ENCODE results near the gene ZFYVE9. TPM values are rescaled to one million over a fixed set of nuclear protein-coding genes. Genes with fewer than 3 reads are reported as not detected.

Gene ZFYVE9
- total and polyA plus RNA-seq, 2 donors (not counting 1 experiment from before 2014, with no cell fraction given): 13.5 to 44.6 TPM

- Histone ChIP-seq H4K20me1 (ENCODE audit: control insufficient read depth, extremely low read depth, insufficient read depth, low read length) (no peaks in the 10 kb centered on the region), H3K4me3 (replicated peaks in 1 of 4; ENCODE audit: control extremely low read depth in 1 of 4, insufficient read depth in 1 of 4, low read depth in 3 of 4, low read length in 4 of 4) (peak overlapping the region in 3 of 4 experiments; percentile 70 to 96 (median 74)), H2AFZ (ENCODE audit: low read length) (no peak overlapping the region), H3K9ac (ENCODE audit: insufficient read depth, low read length) (no peak overlapping the region), H3K27ac (ENCODE audit: insufficient read depth, low read length) (peak overlapping the region; percentile 97), H3K27me3 (ENCODE audit: control insufficient read depth, insufficient read depth, low read length) (no peaks in the 10 kb centered on the region), H3K79me2 (ENCODE audit: control insufficient read depth, insufficient read depth, low read length) (peaks cover 19% of the 10 kb centered on the region), H3K9me3 (ENCODE audit: control insufficient read depth, insufficient read depth, low read depth, low read length) (no peaks in the 10 kb centered on the region), H3K4me2 (ENCODE audit: extremely low read depth, insufficient read depth, low read length) (peak overlapping the region; percentile 98), H3K36me3 (ENCODE audit: control insufficient read depth, insufficient read depth, low read length) (peaks cover 23% of the 10 kb centered on the region), H3K4me1 (ENCODE audit: control insufficient read depth, extremely low read depth, insufficient read depth, low read length) (peaks cover 8% of the 10 kb centered on the region)
- TF ChIP-seq EZH2 (IDR thresholded peaks at IDR 0.05; ENCODE audit: low read length, missing control alignments) (no peak), CTCF (conservative IDR thresholded peaks at IDR 0.05 in 1 of 2, IDR thresholded peaks at IDR 0.05 in 1 of 2; ENCODE audit: low read depth in 1 of 2, low read length in 2 of 2) (no peak)
- no peak for DNase-seq (ENCODE audit: low read depth in 2 of 2)
These were observed 222.4 kb downstream of the ZFYVE9 start for GRCh38 chr1:52364235-52364839.

DNA sequence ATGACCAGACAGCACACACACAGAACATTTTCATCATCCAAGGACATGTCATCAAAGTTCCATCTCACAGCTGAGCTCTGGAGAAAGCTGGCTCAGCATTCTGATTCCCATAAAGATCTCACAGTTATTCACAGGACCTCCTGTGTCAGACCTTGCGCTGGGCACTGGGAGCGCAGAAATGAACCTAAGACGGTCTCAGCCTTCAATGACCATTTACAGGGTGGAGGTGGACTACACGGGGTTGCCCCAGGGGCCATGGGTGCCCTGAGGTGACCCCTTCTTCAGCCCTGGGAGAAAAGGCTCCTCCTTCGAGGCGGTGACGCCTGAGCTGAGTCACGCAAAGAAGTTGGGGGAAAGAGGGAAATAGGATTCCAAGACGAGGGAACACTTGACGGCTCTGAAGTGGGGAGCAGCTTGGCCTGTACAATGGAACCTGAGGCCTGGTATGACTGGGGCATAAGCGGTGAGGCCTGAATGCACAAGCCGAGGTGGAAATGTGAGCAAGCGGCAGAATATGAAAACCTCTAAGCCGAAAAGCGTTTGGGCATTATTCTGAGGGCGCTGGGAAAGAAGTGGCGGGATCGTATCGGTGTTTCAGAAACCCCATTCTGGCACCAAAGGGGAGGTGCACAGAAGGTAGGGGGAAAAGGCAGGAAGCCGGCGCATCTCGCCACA lies 223.3 kb downstream of the ZFYVE9 start:
- Histone ChIP-seq H3K4me1 (ENCODE audit: control insufficient read depth, extremely low read depth, insufficient read depth, low read length) (peaks cover 8% of the 10 kb centered on the region), H3K4me3 (replicated peaks in 1 of 4; ENCODE audit: control extremely low read depth in 1 of 4, insufficient read depth in 1 of 4, low read depth in 3 of 4, low read length in 4 of 4) (peak overlapping the region; percentile 70 to 96 (median 84)), H3K27ac (ENCODE audit: insufficient read depth, low read length) (peak overlapping the region; percentile 97), H3K27me3 (ENCODE audit: control insufficient read depth, insufficient read depth, low read length) (no peaks in the 10 kb centered on the region), H4K20me1 (ENCODE audit: control insufficient read depth, extremely low read depth, insufficient read depth, low read length) (no peaks in the 10 kb centered on the region), H3K9me3 (ENCODE audit: control insufficient read depth, insufficient read depth, low read depth, low read length) (no peaks in the 10 kb centered on the region), H3K4me2 (ENCODE audit: extremely low read depth, insufficient read depth, low read length) (peak overlapping the region; percentile 98), H3K9ac (ENCODE audit: insufficient read depth, low read length) (peak overlapping the region; percentile 83), H2AFZ (ENCODE audit: low read length) (peak overlapping the region; percentile 45), H3K36me3 (ENCODE audit: control insufficient read depth, insufficient read depth, low read length) (peaks cover 17% of the 10 kb centered on the region), H3K79me2 (ENCODE audit: control insufficient read depth, insufficient read depth, low read length) (peaks cover 19% of the 10 kb centered on the region)
- no peak for TF ChIP-seq EZH2 (IDR thresholded peaks at IDR 0.05; ENCODE audit: low read length, missing control alignments)
- TF ChIP-seq CTCF (conservative IDR thresholded peaks at IDR 0.05 in 1 of 2, IDR thresholded peaks at IDR 0.05 in 1 of 2; ENCODE audit: low read depth in 1 of 2, low read length in 2 of 2): no peak
- DNase-seq (ENCODE audit: low read depth in 2 of 2): peak; percentile 68 to 77

DNA sequence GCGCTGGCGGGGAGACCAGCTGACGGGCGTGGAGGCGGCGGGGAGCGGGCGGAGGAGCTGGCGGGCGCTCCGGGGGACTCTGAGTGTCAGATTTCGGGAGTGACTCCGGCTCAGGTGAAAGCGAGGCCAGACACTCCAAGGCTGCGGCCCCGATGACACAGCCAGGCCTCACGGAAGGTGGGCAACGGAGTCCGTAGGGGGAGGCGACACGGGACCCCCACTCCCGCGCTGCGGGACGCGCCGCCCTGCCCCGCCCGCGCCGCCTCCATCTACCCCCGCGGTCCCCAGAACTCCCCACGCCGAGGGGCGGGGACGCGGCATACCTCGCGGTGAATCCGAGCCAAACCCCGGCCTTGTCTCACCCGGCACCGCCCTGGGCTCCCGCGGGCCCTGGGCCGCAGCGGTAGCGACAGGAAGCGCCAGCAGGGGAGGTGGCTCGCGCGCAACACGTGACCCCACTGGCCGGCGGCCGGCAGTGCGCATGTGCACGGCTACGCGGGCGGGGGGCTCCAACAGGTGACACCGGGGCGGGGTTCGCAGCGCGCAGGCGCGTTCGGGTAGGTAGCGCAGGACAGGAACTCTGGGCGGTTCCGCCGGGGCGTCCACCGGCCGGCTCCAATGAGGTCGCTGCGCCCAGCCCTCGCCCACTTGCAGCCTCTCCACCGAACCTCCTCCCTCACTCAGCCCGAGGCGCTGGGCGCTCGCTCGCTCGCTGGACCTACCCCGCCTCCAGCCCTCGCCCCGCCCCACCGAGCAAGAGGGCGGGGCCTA lies 224.0 kb downstream of the ZFYVE9 start, which contains the start of gene CC2D1B:
Gene CC2D1B (minus strand): TSS at position 460 of the 771 bp plus-strand sequence. CDS start 1,585 bp downstream, outside the sequence.
- TF ChIP-seq EZH2 (IDR thresholded peaks at IDR 0.05; ENCODE audit: low read length, missing control alignments) (no peak), CTCF (conservative IDR thresholded peaks at IDR 0.05 in 1 of 2, IDR thresholded peaks at IDR 0.05 in 1 of 2; ENCODE audit: low read depth in 1 of 2, low read length in 2 of 2) (no peak)
- peaks cover 19% of the 10 kb centered on the region for H3K79me2 ChIP-seq (ENCODE audit: control insufficient read depth, insufficient read depth, low read length)
- peak; percentile 96 for DNase-seq (ENCODE audit: low read depth in 2 of 2)

More for the DNA sequence above, 224.0 kb downstream of the ZFYVE9 start, which contains the start of gene CC2D1B:
- Histone ChIP-seq H3K9ac (ENCODE audit: insufficient read depth, low read length) (peak within 1 kb of the TSS; percentile 83), H3K4me3 (replicated peaks in 1 of 4; ENCODE audit: control extremely low read depth in 1 of 4, insufficient read depth in 1 of 4, low read depth in 3 of 4, low read length in 4 of 4) (peak within 1 kb of the TSS; percentile 73 to 96 (median 84)), H3K36me3 (ENCODE audit: control insufficient read depth, insufficient read depth, low read length) (peaks cover 13% of the 10 kb centered on the region), H3K4me2 (ENCODE audit: extremely low read depth, insufficient read depth, low read length) (peak within 1 kb of the TSS; percentile 98), H3K27me3 (ENCODE audit: control insufficient read depth, insufficient read depth, low read length) (no peaks in the 10 kb centered on the region), H3K9me3 (ENCODE audit: control insufficient read depth, insufficient read depth, low read depth, low read length) (no peaks in the 10 kb centered on the region), H3K4me1 (ENCODE audit: control insufficient read depth, extremely low read depth, insufficient read depth, low read length) (peaks cover 8% of the 10 kb centered on the region), H2AFZ (ENCODE audit: low read length) (peak within 1 kb of the TSS; percentile 45), H3K27ac (ENCODE audit: insufficient read depth, low read length) (peak within 1 kb of the TSS; percentile 97), H4K20me1 (ENCODE audit: control insufficient read depth, extremely low read depth, insufficient read depth, low read length) (no peaks in the 10 kb centered on the region)
